CD4-positive, CD25-positive, alpha-beta regulatory T cell (primary cell): ENCODE results near the gene VSIG2. TPM values are rescaled to one million over a fixed set of nuclear protein-coding genes. Genes with fewer than 3 reads are reported as not detected.

Source experiments
- ATAC-seq, 2 donors: fragments of 150-1000 bp; cut with Tn5 transposase; one replicate each; pipeline ENCODE4 v1.10.0; 2021; ENCODE audit warnings: low read depth in 2 of 2, moderate number of reproducible peaks in 2 of 2, moderate library complexity in 1 of 2
- DNase-seq, 3 donors: peaks; one replicate each; pipeline versions ENCODE4 v3.0.0 to v3.0.0-alpha.2; 2012 to 2022; ENCODE audit warnings: mixed read lengths in 1 of 3
- H3K27ac ChIP-seq: one replicate; pipeline ENCODE4 v1.7.0; 2013; ENCODE audit warnings: mild to moderate bottlenecking, low read length; ENCODE audit not compliant: insufficient read depth, poor library complexity, severe bottlenecking
- H3K27me3 ChIP-seq: one replicate; pipeline ENCODE4 v1.7.0; 2013; ENCODE audit warnings: low read length; ENCODE audit not compliant: control insufficient read depth, insufficient read depth
- H3K36me3 ChIP-seq: one replicate; pipeline ENCODE4 v1.7.0; 2013; ENCODE audit warnings: mild to moderate bottlenecking, low read length, moderate library complexity; ENCODE audit not compliant: control insufficient read depth, insufficient read depth
- H3K4me1 ChIP-seq: 2 replicates; pipeline ENCODE4 v1.7.0; 2013; ENCODE audit warnings: mild to moderate bottlenecking, low read length; ENCODE audit not compliant: insufficient read depth, control insufficient read depth, poor library complexity, severe bottlenecking
- H3K4me3 ChIP-seq: one replicate; pipeline ENCODE4 v1.7.0; 2013; ENCODE audit warnings: low read depth, mild to moderate bottlenecking, low read length, moderate library complexity
- H3K9me3 ChIP-seq, 2 experiments: 1 replicate in 1 of 2; 2 replicates in 1 of 2; pipeline ENCODE4 v1.7.0; 2013; ENCODE audit warnings: low read length in 2 of 2, mild to moderate bottlenecking in 1 of 2, moderate library complexity in 1 of 2; ENCODE audit not compliant: control insufficient read depth in 2 of 2
- H3K27ac Mint-ChIP-seq, 3 donors: one replicate each; pipeline ENCODE4 v1.8.0; 2020 to 2022; ENCODE audit warnings: mild to moderate bottlenecking in 3 of 3, mixed read lengths in 3 of 3, moderate library complexity in 2 of 3
- H3K27me3 Mint-ChIP-seq: one replicate; pipeline ENCODE4 v1.8.0; 2022; ENCODE audit warnings: mild to moderate bottlenecking, mixed read lengths
- H3K36me3 Mint-ChIP-seq: one replicate; pipeline ENCODE4 v1.8.0; 2020; ENCODE audit warnings: mixed read lengths
- H3K4me1 Mint-ChIP-seq, 4 donors: one replicate each; pipeline ENCODE4 v1.8.0; 2020 to 2022; ENCODE audit warnings: mixed read lengths in 4 of 4, mild to moderate bottlenecking in 1 of 4
- H3K4me3 Mint-ChIP-seq, 4 donors: one replicate each; pipeline ENCODE4 v1.8.0; 2020 to 2022; ENCODE audit warnings: mild to moderate bottlenecking in 4 of 4, mixed read lengths in 4 of 4, moderate library complexity in 3 of 4
- H3K9me3 Mint-ChIP-seq, 7 donors: one replicate each; pipeline ENCODE4 v1.8.0; 2020 to 2022; ENCODE audit warnings: mixed read lengths in 7 of 7, mild to moderate bottlenecking in 3 of 7, moderate library complexity in 2 of 7
- polyA plus RNA-seq, 4 donors: library from polyadenylated mRNA; unstranded; fragments of 300-500 nt; fragmentation: Illumina TruSeq; gene quantifications; one replicate each; pipeline ENCODE4 v1.2.3, GENCODE V29; 2021
- total RNA-seq: library from RNA; stranded (reverse); gene quantifications from one replicate; pipeline ENCODE4 v1.2.3, GENCODE V29; 2022

VSIG2 gene, protein sequence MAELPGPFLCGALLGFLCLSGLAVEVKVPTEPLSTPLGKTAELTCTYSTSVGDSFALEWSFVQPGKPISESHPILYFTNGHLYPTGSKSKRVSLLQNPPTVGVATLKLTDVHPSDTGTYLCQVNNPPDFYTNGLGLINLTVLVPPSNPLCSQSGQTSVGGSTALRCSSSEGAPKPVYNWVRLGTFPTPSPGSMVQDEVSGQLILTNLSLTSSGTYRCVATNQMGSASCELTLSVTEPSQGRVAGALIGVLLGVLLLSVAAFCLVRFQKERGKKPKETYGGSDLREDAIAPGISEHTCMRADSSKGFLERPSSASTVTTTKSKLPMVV
- total RNA-seq: 0.44 TPM
- polyA plus RNA-seq: 1 to 10 TPM in 2 of 4 donors, under 1 TPM in 2; 0.71 to 3.9 (median 0.95) TPM

DNA sequence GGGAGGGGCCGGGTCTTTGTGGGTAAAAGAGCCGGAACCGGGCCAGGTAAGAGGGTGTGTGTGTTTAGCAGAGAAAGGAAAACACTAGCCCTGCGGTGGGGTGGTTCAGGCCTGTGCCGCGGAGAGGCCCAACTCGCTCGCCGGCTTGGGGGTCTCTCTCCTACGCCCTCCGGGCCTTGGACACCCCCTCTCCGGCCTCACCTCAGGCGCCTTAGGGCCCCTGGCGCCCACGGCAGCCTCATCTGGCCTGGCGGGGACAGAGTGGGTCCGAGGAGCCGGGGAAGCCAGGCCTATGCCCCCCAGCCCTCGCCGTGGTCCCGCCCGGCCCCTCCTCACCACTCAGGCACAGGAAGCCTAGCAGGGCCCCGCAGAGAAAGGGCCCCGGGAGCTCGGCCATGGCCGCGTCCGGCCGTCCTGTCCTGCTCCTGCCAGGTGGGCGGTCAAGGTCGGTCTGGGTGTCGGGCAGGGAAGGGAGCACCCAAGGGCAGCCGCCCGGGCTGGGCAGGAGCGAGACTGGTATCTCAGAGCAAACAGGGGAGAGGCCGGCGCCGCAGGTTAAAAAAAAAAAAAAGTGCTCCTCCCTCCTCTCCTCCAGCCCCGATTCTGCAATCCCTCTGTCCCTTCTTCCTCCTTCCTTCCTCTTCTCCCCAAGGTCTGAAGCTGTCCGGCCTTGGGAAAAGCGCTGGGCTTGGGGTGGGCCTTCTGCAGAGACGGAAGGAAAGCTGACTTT is at the start of gene VSIG2:
TSS of gene VSIG2 (minus strand) at position 515 of the 730 bp plus-strand sequence. CDS start at position 397, 118 bp downstream.
- Mint-ChIP-seq H3K27ac (peak within 1 kb of the TSS in 1 of 3 donors; percentile 93), H3K4me1 (peaks cover 0 to 12% (median 0%) of the 10 kb centered on the region in 4 donors), H3K27me3 (peaks cover 23% of the 10 kb centered on the region), H3K36me3 (no peaks in the 10 kb centered on the region), H3K4me3 (peak within 1 kb of the TSS in 1 of 4 donors; percentile 56), H3K9me3 (peaks cover 0 to 1% (median 0%) of the 10 kb centered on the region in 7 donors)
- no peaks in the 10 kb centered on the region for H3K27me3 ChIP-seq
- no peaks in the 10 kb centered on the region for H3K4me1 ChIP-seq
- no peaks in the 10 kb centered on the region for H3K9me3 ChIP-seq
- ATAC-seq (no peak), DNase-seq (no peak)
- H3K36me3 ChIP-seq: no peaks in the 10 kb centered on the region
- no peak within 1 kb of the TSS for H3K27ac ChIP-seq
- no peak within 1 kb of the TSS for H3K4me3 ChIP-seq

DNA sequence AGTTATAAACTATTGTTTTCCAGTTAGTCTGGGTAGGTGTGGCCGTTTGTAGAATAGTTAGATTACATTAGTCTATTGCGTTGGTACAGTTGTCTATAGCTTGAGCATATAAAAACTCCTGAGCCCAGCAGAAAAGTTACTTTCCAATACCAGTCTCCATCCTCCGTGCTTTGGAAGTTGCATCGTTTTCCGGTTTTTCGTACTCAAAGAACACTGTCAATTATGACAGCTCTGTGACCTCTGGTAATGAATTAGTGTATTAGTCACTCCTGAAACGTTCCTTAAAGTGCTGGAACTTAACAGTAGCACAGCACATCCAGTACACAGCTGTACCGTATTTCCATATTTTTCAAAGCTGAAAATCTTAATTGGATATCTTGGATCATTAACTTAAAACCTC is 49.0 kb upstream of the VSIG2 start:
- Histone ChIP-seq H3K9me3 (no peaks in the 10 kb centered on the region), H3K36me3 (no peaks in the 10 kb centered on the region), H3K27ac (peak overlapping the region; percentile 93), H3K27me3 (no peaks in the 10 kb centered on the region), H3K4me1 (peaks cover 22% of the 10 kb centered on the region), H3K4me3 (peak overlapping the region; percentile 85)
- H3K27ac Mint-ChIP-seq: peak overlapping the region; percentile 92 to 95 (median 94)
- peaks cover 12% of the 10 kb centered on the region for H3K36me3 Mint-ChIP-seq
- no peaks in the 10 kb centered on the region for H3K27me3 Mint-ChIP-seq
- H3K4me3 Mint-ChIP-seq: peak overlapping the region; percentile 88 to 96 (median 90)
- no peaks in the 10 kb centered on the region for H3K9me3 Mint-ChIP-seq
- no peak for ATAC-seq
- peaks cover 18 to 33% (median 28%) of the 10 kb centered on the region in 4 donors for H3K4me1 Mint-ChIP-seq
- no peak for DNase-seq

DNA sequence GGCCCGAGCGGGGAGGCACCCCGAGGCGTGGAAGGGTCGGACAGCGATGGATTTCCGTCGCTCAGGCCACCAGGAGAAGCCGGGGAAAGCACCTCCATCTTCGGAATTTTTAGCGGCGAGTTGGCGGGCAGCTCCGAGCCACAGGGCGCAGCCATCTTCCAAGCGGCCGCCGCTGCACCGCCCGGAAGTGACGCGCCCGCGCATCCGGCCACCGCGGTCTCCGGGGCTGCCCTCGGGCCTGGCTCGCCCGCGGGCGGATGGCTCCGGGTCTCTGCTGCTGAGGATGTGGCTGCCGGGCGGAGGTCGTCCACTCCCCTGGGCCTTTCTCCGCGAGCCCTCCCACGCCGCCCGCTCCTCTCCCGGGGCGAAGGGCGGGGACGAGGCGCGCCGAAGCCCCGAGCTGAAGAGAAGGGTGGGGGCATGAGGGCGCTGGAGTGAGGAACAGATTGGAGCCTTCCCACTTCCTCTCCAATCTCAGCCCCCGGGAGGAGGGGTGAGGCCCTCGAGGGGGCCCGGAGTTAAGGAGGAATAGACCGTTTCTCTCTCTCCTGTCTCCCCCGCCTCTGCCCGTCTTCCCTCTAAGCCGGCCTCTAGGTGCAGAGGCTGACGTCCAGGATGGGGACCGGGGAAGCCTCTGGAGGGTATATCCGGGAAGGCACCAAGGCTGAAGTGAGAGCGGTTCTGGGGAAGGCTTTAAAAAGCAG is 48.3 kb upstream of the VSIG2 start, which contains the start of gene MSANTD2:
TSS of gene MSANTD2 (minus strand) at position 181 of the 704 bp plus-strand sequence. CDS start at position 155, 26 bp downstream.
- Mint-ChIP-seq H3K36me3 (peaks cover 6% of the 10 kb centered on the region), H3K27ac (peak within 1 kb of the TSS; percentile 92 to 97 (median 95)), H3K27me3 (no peaks in the 10 kb centered on the region), H3K9me3 (no peaks in the 10 kb centered on the region), H3K4me1 (peaks cover 23 to 36% (median 29%) of the 10 kb centered on the region in 4 donors), H3K4me3 (peak within 1 kb of the TSS; percentile 90 to 96 (median 96))
- ATAC-seq: peak; percentile 91 to 92
- Histone ChIP-seq H3K4me1 (peaks cover 22% of the 10 kb centered on the region), H3K9me3 (no peaks in the 10 kb centered on the region), H3K4me3 (peak within 1 kb of the TSS; percentile 87), H3K27ac (peak within 1 kb of the TSS; percentile 93), H3K27me3 (no peaks in the 10 kb centered on the region), H3K36me3 (no peaks in the 10 kb centered on the region)
- DNase-seq: peak; percentile 73 to 84 (median 80)

DNA sequence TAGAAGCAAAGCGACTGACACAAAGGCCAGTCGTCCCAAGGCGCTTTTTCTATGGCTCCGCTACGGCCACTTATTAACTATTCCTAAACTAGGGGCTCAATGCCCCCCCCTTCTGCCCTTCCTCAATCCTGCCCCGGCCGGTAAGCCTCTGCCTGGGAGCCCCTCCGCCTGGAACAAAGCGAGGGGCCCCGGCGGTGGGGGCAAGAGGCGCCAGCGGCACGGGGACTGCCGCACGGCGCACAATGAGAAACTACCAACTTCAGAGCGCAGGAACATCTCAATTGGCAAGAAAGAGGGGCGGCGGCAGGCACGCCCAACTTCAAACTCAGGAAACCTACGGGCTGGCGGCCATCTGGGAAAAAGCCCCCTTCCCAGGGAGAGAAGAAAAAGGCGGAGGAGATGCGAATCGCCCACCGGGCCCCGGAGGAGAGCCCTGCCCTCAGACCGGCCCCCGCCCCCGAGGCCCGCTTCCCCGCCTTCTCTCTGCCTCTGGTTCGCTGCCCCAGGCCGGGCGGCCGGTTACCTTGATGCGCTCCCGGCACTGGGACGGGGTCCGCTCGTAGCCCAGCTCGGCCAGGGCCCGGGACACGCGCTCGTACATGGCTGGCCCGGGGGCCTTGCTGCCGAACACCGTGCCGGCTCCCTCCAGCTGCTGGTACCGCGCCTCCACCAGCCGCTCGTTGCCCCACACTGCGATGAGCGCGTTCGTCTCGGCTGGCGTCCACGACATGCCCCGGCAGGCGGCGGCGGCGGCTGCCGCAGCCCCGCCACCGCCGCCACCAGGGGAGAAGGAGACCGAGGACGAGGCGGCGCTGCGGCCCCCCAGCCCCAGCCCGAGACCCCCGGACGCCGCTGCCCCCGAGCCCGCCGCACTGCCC is 47.5 kb upstream of the VSIG2 start:
- peak; percentile 45 to 60 for ATAC-seq
- H3K4me1 Mint-ChIP-seq: peaks cover 23 to 39% (median 28%) of the 10 kb centered on the region in 4 donors
- peak overlapping the region; percentile 92 to 97 (median 93) for H3K27ac Mint-ChIP-seq
- H3K4me3 ChIP-seq: peak overlapping the region; percentile 87
- no peaks in the 10 kb centered on the region for H3K9me3 Mint-ChIP-seq
- H3K27me3 Mint-ChIP-seq: no peaks in the 10 kb centered on the region
- H3K9me3 ChIP-seq: no peaks in the 10 kb centered on the region
- H3K27me3 ChIP-seq: no peaks in the 10 kb centered on the region
- H3K4me3 Mint-ChIP-seq: peak overlapping the region; percentile 85 to 96 (median 96)
- H3K27ac ChIP-seq: peak overlapping the region; percentile 93
- DNase-seq: peak; percentile 44 to 58 (median 50)
- H3K4me1 ChIP-seq: peaks cover 22% of the 10 kb centered on the region
- no peaks in the 10 kb centered on the region for H3K36me3 Mint-ChIP-seq
- H3K36me3 ChIP-seq: no peaks in the 10 kb centered on the region

DNA sequence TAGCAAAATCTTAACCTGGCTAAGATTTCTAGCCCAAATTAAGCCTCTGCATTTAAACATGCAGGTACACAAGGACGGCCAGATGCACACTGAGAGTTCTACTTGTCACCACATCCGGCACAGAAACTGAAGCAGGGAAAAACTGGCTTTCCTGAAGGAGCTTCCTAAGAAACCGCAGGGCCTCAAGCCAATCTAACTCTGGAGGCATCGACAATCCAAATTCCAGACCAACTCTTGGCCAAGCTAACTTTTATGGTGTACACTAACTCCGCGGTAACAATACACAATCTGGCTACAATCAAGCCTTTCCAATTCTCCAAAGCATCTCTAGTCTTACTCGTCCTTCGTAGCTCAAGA is 46.9 kb upstream of the VSIG2 start:
- Mint-ChIP-seq H3K9me3 (no peaks in the 10 kb centered on the region), H3K4me3 (peak overlapping the region; percentile 85 to 96 (median 96)), H3K36me3 (no peaks in the 10 kb centered on the region), H3K4me1 (peaks cover 23 to 41% (median 30%) of the 10 kb centered on the region in 4 donors), H3K27ac (peak overlapping the region; percentile 65 to 93 (median 92)), H3K27me3 (no peaks in the 10 kb centered on the region)
- peak overlapping the region; percentile 93 for H3K27ac ChIP-seq
- H3K4me3 ChIP-seq: peak overlapping the region; percentile 87
- H3K9me3 ChIP-seq: no peaks in the 10 kb centered on the region
- DNase-seq (peak in 2 of 3 donors; percentile 3 to 36), ATAC-seq (no peak)
- H3K4me1 ChIP-seq: peaks cover 22% of the 10 kb centered on the region
- no peaks in the 10 kb centered on the region for H3K27me3 ChIP-seq
- no peaks in the 10 kb centered on the region for H3K36me3 ChIP-seq

DNA sequence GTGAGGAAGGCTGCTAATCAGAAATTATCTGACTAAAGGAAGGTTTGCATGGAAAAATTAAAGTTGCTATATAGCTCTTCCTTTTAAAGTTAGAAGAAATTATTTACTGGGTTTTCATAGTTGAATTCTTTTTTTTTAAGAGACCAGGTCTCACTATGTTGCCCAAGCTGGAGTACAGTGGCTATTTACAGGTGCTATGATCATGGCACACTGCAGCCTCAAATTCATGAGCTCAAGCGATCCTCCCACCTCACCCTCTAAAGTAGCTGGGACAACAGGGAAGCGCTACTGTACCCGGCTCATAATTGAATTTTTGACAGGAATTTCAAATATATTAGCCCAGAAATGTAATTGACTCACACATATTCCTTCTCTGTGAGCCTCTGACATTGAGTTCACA is 44.3 kb upstream of the VSIG2 start:
- no peaks in the 10 kb centered on the region for H3K27me3 ChIP-seq
- H3K27ac Mint-ChIP-seq: no peak overlapping the region
- peaks cover 29 to 54% (median 41%) of the 10 kb centered on the region in 4 donors for H3K4me1 Mint-ChIP-seq
- H3K4me1 ChIP-seq: peaks cover 32% of the 10 kb centered on the region
- H3K36me3 ChIP-seq: no peaks in the 10 kb centered on the region
- no peaks in the 10 kb centered on the region for H3K27me3 Mint-ChIP-seq
- no peak overlapping the region for H3K4me3 ChIP-seq
- no peak overlapping the region for H3K27ac ChIP-seq
- ATAC-seq (no peak), DNase-seq (no peak)
- no peaks in the 10 kb centered on the region for H3K9me3 Mint-ChIP-seq
- H3K9me3 ChIP-seq: no peaks in the 10 kb centered on the region
- peak overlapping the region in 1 of 4 donors; percentile 21 for H3K4me3 Mint-ChIP-seq
- peaks cover 8% of the 10 kb centered on the region for H3K36me3 Mint-ChIP-seq
